ENCODE data around the gene EXOSC1.
"Not testable (repeated sequence)": the region's sequence is repeated elsewhere in the genome, so short reads cannot be mapped to it uniquely, and the experiment has no call there.

The EXOSC1 gene

GRCh38 chr10:97445722-97446639 lies at the start of gene EXOSC1, which contains the start of gene ZDHHC16:
Gene EXOSC1 (minus strand): TSS chr10:97446006. CDS start chr10:97445985, 21 bp downstream.
Gene ZDHHC16 (plus strand): TSS chr10:97446175. CDS start chr10:97451676, 5,501 bp downstream.
- peak; percentile 92 for DNase-seq (ENCODE audit: low spot score)

GRCh38 chr10:97494863-97495506 lies 49.2 kb upstream of the EXOSC1 start:
- no peak for DNase-seq (ENCODE audit: low spot score)

GRCh38 chr10:97494151-97494550 lies 48.3 kb upstream of the EXOSC1 start:
- DNase-seq (ENCODE audit: low spot score): no peak

GRCh38 chr10:97490592-97490991 lies 44.8 kb upstream of the EXOSC1 start:
- DNase-seq (ENCODE audit: low spot score): no peak

GRCh38 chr10:97485647-97486281 lies 40.0 kb upstream of the EXOSC1 start:
- DNase-seq (ENCODE audit: low spot score): no peak

GRCh38 chr10:97483921-97484320 lies 38.1 kb upstream of the EXOSC1 start:
- DNase-seq (ENCODE audit: low spot score): no peak

- DNase-seq (ENCODE audit: low spot score): no peak
Observed at GRCh38 chr10:97483506-97483905, 37.7 kb upstream of the EXOSC1 start.

- no peak for DNase-seq (ENCODE audit: low spot score)
Observed at GRCh38 chr10:97482381-97482780, 36.6 kb upstream of the EXOSC1 start.

- DNase-seq (ENCODE audit: low spot score): no peak
Observed at GRCh38 chr10:97481071-97481470, 35.3 kb upstream of the EXOSC1 start.

- DNase-seq (ENCODE audit: low spot score): no peak
Observed at GRCh38 chr10:97479939-97480338, 34.1 kb upstream of the EXOSC1 start.

- DNase-seq (ENCODE audit: low spot score): not testable (repeated sequence)
Observed at GRCh38 chr10:97479410-97479809, 33.6 kb upstream of the EXOSC1 start.

GRCh38 chr10:97475936-97476594 lies 30.3 kb upstream of the EXOSC1 start:
- DNase-seq (ENCODE audit: low spot score): no peak

- no peak for DNase-seq (ENCODE audit: low spot score)
Observed at GRCh38 chr10:97474918-97475317, 29.1 kb upstream of the EXOSC1 start.

GRCh38 chr10:97468781-97469180 lies 23.0 kb upstream of the EXOSC1 start:
- DNase-seq (ENCODE audit: low spot score): not testable (repeated sequence)

GRCh38 chr10:97468162-97468561 lies 22.4 kb upstream of the EXOSC1 start:
- no peak for DNase-seq (ENCODE audit: low spot score)

- no peak for DNase-seq (ENCODE audit: low spot score)
Observed at GRCh38 chr10:97466755-97467154, 20.9 kb upstream of the EXOSC1 start.

GRCh38 chr10:97465982-97466381 lies 20.2 kb upstream of the EXOSC1 start:
- DNase-seq (ENCODE audit: low spot score): no peak

- no peak for DNase-seq (ENCODE audit: low spot score)
Observed at GRCh38 chr10:97464226-97464625, 18.4 kb upstream of the EXOSC1 start.

GRCh38 chr10:97463363-97464132 lies 17.7 kb upstream of the EXOSC1 start:
- peak; percentile 49 for DNase-seq (ENCODE audit: low spot score)

- no peak for DNase-seq (ENCODE audit: low spot score)
Observed at GRCh38 chr10:97462309-97462708, 16.5 kb upstream of the EXOSC1 start.

- DNase-seq (ENCODE audit: low spot score): no peak
Observed at GRCh38 chr10:97459933-97460332, 14.1 kb upstream of the EXOSC1 start.

Measured in CD4-positive, alpha-beta T cell treated with Interleukin-15 for 4 hours (primary cell).